ENCODE data around the gene SACM1L.

DNA sequence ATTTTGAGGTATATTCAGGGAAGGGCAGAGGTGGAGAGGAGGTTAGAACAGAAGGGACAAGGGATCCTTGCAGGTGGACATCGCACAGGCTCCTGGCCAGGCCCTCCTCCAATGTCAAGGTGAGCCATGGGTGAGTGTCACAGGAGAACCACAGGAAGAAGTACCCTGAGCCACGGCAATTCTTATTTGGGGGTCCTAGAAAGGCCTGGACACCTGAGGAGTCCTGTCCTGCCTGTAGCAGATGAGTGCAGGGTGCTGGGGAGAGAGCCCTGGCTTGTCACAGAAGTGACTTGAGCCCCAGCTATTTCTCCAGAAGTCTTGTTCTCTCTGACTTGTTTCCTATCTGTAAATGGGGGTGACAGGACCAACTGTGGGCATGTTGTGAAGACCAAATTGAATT, 102.8 kb downstream of the SACM1L start:
- TF ChIP-seq TAF1 (IDR thresholded peaks at IDR 0.05; ENCODE audit: borderline replicate concordance, low read depth, low read length) (no peak), POLR2A (IDR thresholded peaks at IDR 0.05; ENCODE audit: low read depth, low read length) (no peak), POLR2AphosphoS5 (IDR thresholded peaks at IDR 0.05; ENCODE audit: low read depth, low read length) (no peak)
